ENCODE measurements around the gene SURF4.

- TF ChIP-seq EZH2 (IDR thresholded peaks at IDR 0.05) (no peak), POLR2AphosphoS5 (IDR thresholded peaks at IDR 0.05; ENCODE audit: borderline replicate concordance, low read depth, low read length) (no peak)
Observed at GRCh38 chr9:133423216-133423615, 47.4 kb upstream of the SURF4 start.
